GM23338 (cell line): ENCODE data around the gene ADSL. TPM values are rescaled to one million over a fixed set of nuclear protein-coding genes. Genes with fewer than 3 reads are reported as not detected.

Source experiments
- ATAC-seq: fragments of 200-7000 bp; cut with Tn5 transposase; 3 replicates; pipeline ENCODE4 v1.9.1; 2020
- DNase-seq: peaks from one replicate; pipeline ENCODE4 v3.0.0-alpha.2; 2015; ENCODE audit warnings: low spot score
- H2AFZ ChIP-seq: fragments of 200-600 bp; sonication (generic); 2 replicates; pipeline ENCODE4 v1.8.0; 2016; ENCODE audit warnings: antibody characterized with exemption, mild to moderate bottlenecking, moderate library complexity
- H3F3A ChIP-seq: fragments of 200-600 bp; sonication (generic); replicated peaks from 2 replicates; pipeline ENCODE4 v1.8.0; 2017; ENCODE audit warnings: antibody characterized with exemption, mixed run types, low read depth
- H3K27ac ChIP-seq: fragments of 200-600 bp; sonication (generic); 2 replicates; pipeline ENCODE4 v1.6.1; 2016; ENCODE audit warnings: low read depth
- H3K27me3 ChIP-seq: fragments of 200-600 bp; sonication (generic); 2 replicates; pipeline ENCODE4 v1.8.0; 2016; ENCODE audit warnings: mild to moderate bottlenecking, mixed run types, moderate library complexity; ENCODE audit not compliant: insufficient read depth
- H3K36me3 ChIP-seq: fragments of 200-600 bp; sonication (generic); 2 replicates; pipeline ENCODE4 v1.8.0; 2016; ENCODE audit warnings: mild to moderate bottlenecking; ENCODE audit not compliant: insufficient read depth
- H3K4me1 ChIP-seq: fragments of 200-600 bp; sonication (generic); 2 replicates; pipeline ENCODE4 v1.8.0; 2016; ENCODE audit warnings: mild to moderate bottlenecking, moderate library complexity; ENCODE audit not compliant: insufficient read depth
- H3K4me2 ChIP-seq: fragments of 200-600 bp; sonication (generic); 2 replicates; pipeline ENCODE4 v1.7.1; 2017; ENCODE audit warnings: mixed run types
- H3K4me3 ChIP-seq: fragments of 200-600 bp; sonication (generic); 2 replicates; pipeline ENCODE4 v1.6.1; 2016; ENCODE audit warnings: mixed run types
- H3K79me2 ChIP-seq: fragments of 200-600 bp; sonication (generic); replicated peaks from 2 replicates; pipeline ENCODE4 v1.8.0; 2017; ENCODE audit warnings: mild to moderate bottlenecking; ENCODE audit not compliant: insufficient read depth
- H3K9me2 ChIP-seq: fragments of 200-600 bp; sonication (generic); 2 replicates; pipeline ENCODE4 v1.8.0; 2017; ENCODE audit not compliant: insufficient read depth
- H4K20me1 ChIP-seq: fragments of 200-600 bp; sonication (generic); replicated peaks from 2 replicates; pipeline ENCODE4 v1.8.0; 2017; ENCODE audit warnings: mild to moderate bottlenecking; ENCODE audit not compliant: insufficient read depth
- H3K27ac Mint-ChIP-seq: 2 replicates; pipeline ENCODE4 v1.8.0; 2020; ENCODE audit warnings: inconsistent platforms, mild to moderate bottlenecking, moderate library complexity, mixed read lengths
- H3K27me3 Mint-ChIP-seq: 3 replicates; pipeline ENCODE4 v1.8.0; 2022; ENCODE audit warnings: low read depth, mild to moderate bottlenecking, moderate library complexity, mixed read lengths, inconsistent platforms; ENCODE audit not compliant: insufficient read depth, poor library complexity
- H3K36me3 Mint-ChIP-seq: 3 replicates; pipeline ENCODE4 v1.8.0; 2021; ENCODE audit warnings: low read depth, mild to moderate bottlenecking, inconsistent platforms, moderate library complexity, mixed read lengths
- H3K4me1 Mint-ChIP-seq: 3 replicates; pipeline ENCODE4 v1.8.0; 2020; ENCODE audit warnings: mild to moderate bottlenecking, inconsistent platforms, mixed read lengths
- H3K4me3 Mint-ChIP-seq: 3 replicates; pipeline ENCODE4 v1.8.0; 2021; ENCODE audit warnings: moderate library complexity, mild to moderate bottlenecking, inconsistent platforms, mixed read lengths
- H3K9me3 Mint-ChIP-seq: 3 replicates; pipeline ENCODE4 v1.8.0; 2020; ENCODE audit warnings: moderate library complexity, mild to moderate bottlenecking, inconsistent platforms, mixed read lengths
- JUNB ChIP-seq: IDR thresholded peaks from one replicate; pipeline ENCODE4 v1.6.1; 2016; ENCODE audit warnings: antibody characterized with exemption; ENCODE audit not compliant: unreplicated experiment
- ZNF331 ChIP-seq: fragments of 250-450 bp; sonication (Bioruptor Pico); IDR thresholded peaks from 2 replicates; pipeline ENCODE4 v1.5.0; 2020; ENCODE audit warnings: low read depth, mild to moderate bottlenecking, moderate library complexity
- polyA plus RNA-seq: library from polyadenylated mRNA; unstranded; fragments of >200 nt; fragmentation: Nextera tagmentation; extraction: Ambion mirVana; gene quantifications from 2 replicates; pipeline ENCODE4 v1.2.1, GENCODE V29; 2016
- total RNA-seq: library from RNA; depleted of rRNA; stranded (reverse); fragments of >200 nt; shearing (Covaris generic); gene quantifications from 2 replicates; pipeline ENCODE4 v1.2.3, GENCODE V29; 2014; rRNA removed
- TF ChIP-seq, protein P1 (sequence below): fragments of 250-450 bp; sonication (Bioruptor Pico); IDR thresholded peaks from 2 replicates; pipeline ENCODE4 v1.5.0; 2020; ENCODE audit warnings: mild to moderate bottlenecking, moderate library complexity
- TF ChIP-seq, protein P2 (sequence below), 2 experiments: fragments of 200-600 bp in 1 of 2; sonication (generic) in 1 of 2; conservative IDR thresholded peaks; 2 replicates each; pipeline versions ENCODE4 v1.5.1 to v1.6.1; 2016 to 2017; ENCODE audit warnings: antibody characterized with exemption in 2 of 2, low read depth in 2 of 2, mild to moderate bottlenecking in 2 of 2, moderate library complexity in 1 of 2

Gene ADSL
- total and polyA plus RNA-seq, 2 experiments from 2014 or later = 120 to 232 TPM

DNA sequence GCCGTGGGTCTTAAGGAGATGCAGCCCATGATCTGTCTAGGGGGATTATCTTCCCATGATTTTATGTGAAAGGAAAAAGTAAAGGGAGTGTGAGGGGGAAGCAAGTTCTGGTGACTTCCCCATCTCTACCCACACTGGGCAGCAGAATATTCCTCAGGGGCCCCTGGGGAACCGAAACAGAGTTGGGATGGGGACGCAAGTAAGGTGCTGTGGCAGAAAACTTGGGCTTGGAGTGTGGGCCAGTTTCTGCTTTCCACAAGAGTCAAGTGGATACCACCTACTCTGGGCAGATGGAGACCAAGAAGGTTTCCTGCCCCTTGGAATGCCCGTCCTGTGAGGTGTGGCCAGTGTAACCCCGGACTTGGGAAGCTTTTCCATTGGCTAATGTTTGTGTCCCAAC, 88.4 kb downstream of the ADSL start (continued):
- TF ChIP-seq, protein P1, sequence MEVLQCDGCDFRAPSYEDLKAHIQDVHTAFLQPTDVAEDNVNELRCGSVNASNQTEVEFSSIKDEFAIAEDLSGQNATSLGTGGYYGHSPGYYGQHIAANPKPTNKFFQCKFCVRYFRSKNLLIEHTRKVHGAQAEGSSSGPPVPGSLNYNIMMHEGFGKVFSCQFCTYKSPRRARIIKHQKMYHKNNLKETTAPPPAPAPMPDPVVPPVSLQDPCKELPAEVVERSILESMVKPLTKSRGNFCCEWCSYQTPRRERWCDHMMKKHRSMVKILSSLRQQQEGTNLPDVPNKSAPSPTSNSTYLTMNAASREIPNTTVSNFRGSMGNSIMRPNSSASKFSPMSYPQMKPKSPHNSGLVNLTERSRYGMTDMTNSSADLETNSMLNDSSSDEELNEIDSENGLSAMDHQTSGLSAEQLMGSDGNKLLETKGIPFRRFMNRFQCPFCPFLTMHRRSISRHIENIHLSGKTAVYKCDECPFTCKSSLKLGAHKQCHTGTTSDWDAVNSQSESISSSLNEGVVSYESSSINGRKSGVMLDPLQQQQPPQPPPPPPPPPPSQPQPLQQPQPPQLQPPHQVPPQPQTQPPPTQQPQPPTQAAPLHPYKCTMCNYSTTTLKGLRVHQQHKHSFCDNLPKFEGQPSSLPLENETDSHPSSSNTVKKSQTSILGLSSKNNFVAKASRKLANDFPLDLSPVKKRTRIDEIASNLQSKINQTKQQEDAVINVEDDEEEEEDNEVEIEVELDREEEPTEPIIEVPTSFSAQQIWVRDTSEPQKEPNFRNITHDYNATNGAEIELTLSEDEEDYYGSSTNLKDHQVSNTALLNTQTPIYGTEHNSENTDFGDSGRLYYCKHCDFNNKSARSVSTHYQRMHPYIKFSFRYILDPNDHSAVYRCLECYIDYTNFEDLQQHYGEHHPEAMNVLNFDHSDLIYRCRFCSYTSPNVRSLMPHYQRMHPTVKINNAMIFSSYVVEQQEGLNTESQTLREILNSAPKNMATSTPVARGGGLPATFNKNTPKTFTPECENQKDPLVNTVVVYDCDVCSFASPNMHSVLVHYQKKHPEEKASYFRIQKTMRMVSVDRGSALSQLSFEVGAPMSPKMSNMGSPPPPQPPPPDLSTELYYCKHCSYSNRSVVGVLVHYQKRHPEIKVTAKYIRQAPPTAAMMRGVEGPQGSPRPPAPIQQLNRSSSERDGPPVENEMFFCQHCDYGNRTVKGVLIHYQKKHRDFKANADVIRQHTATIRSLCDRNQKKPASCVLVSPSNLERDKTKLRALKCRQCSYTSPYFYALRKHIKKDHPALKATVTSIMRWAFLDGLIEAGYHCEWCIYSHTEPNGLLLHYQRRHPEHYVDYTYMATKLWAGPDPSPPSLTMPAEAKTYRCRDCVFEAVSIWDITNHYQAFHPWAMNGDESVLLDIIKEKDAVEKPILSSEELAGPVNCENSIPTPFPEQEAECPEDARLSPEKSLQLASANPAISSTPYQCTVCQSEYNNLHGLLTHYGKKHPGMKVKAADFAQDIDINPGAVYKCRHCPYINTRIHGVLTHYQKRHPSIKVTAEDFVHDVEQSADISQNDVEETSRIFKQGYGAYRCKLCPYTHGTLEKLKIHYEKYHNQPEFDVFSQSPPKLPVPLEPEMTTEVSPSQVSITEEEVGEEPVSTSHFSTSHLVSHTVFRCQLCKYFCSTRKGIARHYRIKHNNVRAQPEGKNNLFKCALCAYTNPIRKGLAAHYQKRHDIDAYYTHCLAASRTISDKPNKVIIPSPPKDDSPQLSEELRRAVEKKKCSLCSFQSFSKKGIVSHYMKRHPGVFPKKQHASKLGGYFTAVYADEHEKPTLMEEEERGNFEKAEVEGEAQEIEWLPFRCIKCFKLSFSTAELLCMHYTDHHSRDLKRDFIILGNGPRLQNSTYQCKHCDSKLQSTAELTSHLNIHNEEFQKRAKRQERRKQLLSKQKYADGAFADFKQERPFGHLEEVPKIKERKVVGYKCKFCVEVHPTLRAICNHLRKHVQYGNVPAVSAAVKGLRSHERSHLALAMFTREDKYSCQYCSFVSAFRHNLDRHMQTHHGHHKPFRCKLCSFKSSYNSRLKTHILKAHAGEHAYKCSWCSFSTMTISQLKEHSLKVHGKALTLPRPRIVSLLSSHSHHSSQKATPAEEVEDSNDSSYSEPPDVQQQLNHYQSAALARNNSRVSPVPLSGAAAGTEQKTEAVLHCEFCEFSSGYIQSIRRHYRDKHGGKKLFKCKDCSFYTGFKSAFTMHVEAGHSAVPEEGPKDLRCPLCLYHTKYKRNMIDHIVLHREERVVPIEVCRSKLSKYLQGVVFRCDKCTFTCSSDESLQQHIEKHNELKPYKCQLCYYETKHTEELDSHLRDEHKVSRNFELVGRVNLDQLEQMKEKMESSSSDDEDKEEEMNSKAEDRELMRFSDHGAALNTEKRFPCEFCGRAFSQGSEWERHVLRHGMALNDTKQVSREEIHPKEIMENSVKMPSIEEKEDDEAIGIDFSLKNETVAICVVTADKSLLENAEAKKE = no peak
- TF ChIP-seq JUNB = no peak

GRCh38 chr22:40436505-40437431, 90.5 kb downstream of the ADSL start:
- Histone ChIP-seq H3K4me3 (no peak overlapping the region), H3K27me3 (no peaks in the 10 kb centered on the region), H4K20me1 (no peaks in the 10 kb centered on the region), H3K9me2 (no peaks in the 10 kb centered on the region), H3K4me2 (no peak overlapping the region), H3K4me1 (no peaks in the 10 kb centered on the region; the same call in 1 of the 2 replicates), H3K27ac (peak overlapping the region; percentile 41; the same call in 1 of the 2 replicates), H2AFZ (no peak overlapping the region), H3K79me2 (peaks cover 3% of the 10 kb centered on the region; the same call in 1 of the 2 replicates), H3F3A (0 out of 2 replicates have a peak, but pooled peaks cover 3% of the 10 kb centered on the region), H3K36me3 (no peaks in the 10 kb centered on the region)
- H3K27ac Mint-ChIP-seq = peak overlapping the region; percentile 0; the same call in 1 of the 2 replicates
- peaks cover 3% of the 10 kb centered on the region; the same call in 1 of the 3 replicates for H3K36me3 Mint-ChIP-seq
- H3K4me3 Mint-ChIP-seq = no peak overlapping the region
- peaks cover 10% of the 10 kb centered on the region; the same call in 2 of the 3 replicates for H3K4me1 Mint-ChIP-seq
- H3K9me3 Mint-ChIP-seq = no peaks in the 10 kb centered on the region
- ATAC-seq (peak; percentile 77), DNase-seq (peak; percentile 79)
- peaks cover 5% of the 10 kb centered on the region for H3K27me3 Mint-ChIP-seq
- no peak for TF ChIP-seq ZNF331 (CRISPR knock-in tag)
- TF ChIP-seq, protein P2, sequence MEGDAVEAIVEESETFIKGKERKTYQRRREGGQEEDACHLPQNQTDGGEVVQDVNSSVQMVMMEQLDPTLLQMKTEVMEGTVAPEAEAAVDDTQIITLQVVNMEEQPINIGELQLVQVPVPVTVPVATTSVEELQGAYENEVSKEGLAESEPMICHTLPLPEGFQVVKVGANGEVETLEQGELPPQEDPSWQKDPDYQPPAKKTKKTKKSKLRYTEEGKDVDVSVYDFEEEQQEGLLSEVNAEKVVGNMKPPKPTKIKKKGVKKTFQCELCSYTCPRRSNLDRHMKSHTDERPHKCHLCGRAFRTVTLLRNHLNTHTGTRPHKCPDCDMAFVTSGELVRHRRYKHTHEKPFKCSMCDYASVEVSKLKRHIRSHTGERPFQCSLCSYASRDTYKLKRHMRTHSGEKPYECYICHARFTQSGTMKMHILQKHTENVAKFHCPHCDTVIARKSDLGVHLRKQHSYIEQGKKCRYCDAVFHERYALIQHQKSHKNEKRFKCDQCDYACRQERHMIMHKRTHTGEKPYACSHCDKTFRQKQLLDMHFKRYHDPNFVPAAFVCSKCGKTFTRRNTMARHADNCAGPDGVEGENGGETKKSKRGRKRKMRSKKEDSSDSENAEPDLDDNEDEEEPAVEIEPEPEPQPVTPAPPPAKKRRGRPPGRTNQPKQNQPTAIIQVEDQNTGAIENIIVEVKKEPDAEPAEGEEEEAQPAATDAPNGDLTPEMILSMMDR (conservative IDR thresholded peaks at IDR 0.05; ENCODE audit: low read depth in 2 of 2) = peak; percentile 59 to 81

Other genes starting within 250 kb of the ADSL start
- 41.4 and 46.9 TPM in 2 replicates for gene TNRC6B, start 168.6 kb upstream of the ADSL start, total RNA-seq
- gene TNRC6B, start 168.6 kb upstream of the ADSL start, polyA plus RNA-seq = 87.8 and 91.3 TPM in 2 replicates
- gene SGSM3, start 24.1 kb downstream of the ADSL start, total RNA-seq = 80.1 and 82.6 TPM in 2 replicates
- 45.9 and 59.3 TPM in 2 replicates for gene SGSM3, start 24.1 kb downstream of the ADSL start, polyA plus RNA-seq